Progenitor cell of endocrine pancreas (in vitro differentiated cells): ENCODE results near the gene MPP7. TPM values are rescaled to one million over a fixed set of nuclear protein-coding genes. Genes with fewer than 3 reads are reported as not detected.
A peak's percentile ranks its signal among the peaks of the same experiment; 100 is the strongest.

Experiments used
- DNase-seq: peaks from one replicate; pipeline ENCODE4 v3.0.0; 2021; ENCODE audit warnings: low spot score; ENCODE audit not compliant: unreplicated experiment
- H3K27ac Mint-ChIP-seq: 2 replicates; pipeline ENCODE4 v1.8.0; 2021; ENCODE audit warnings: mild to moderate bottlenecking, moderate library complexity, mixed read lengths
- H3K27me3 Mint-ChIP-seq: 2 replicates; pipeline ENCODE4 v1.8.0; 2021; ENCODE audit warnings: mixed read lengths
- H3K36me3 Mint-ChIP-seq: 2 replicates; pipeline ENCODE4 v1.8.0; 2022; ENCODE audit warnings: mixed read lengths; ENCODE audit not compliant: insufficient read depth
- H3K4me1 Mint-ChIP-seq: 2 replicates; pipeline ENCODE4 v1.8.0; 2021; ENCODE audit warnings: low read depth, mixed read lengths
- H3K4me3 Mint-ChIP-seq: 2 replicates; pipeline ENCODE4 v1.8.0; 2021; ENCODE audit warnings: low read depth, mild to moderate bottlenecking, moderate library complexity, mixed read lengths
- H3K9me3 Mint-ChIP-seq: 2 replicates; pipeline ENCODE4 v1.8.0; 2021; ENCODE audit warnings: low read depth, mixed read lengths
- CTCF ChIP-seq: fragments of 200-600 bp; sonication (generic); IDR thresholded peaks from one replicate; pipeline ENCODE4 v1.5.0; 2021; ENCODE audit warnings: antibody characterized with exemption, mild to moderate bottlenecking; ENCODE audit not compliant: unreplicated experiment
- total RNA-seq: library from RNA; stranded (reverse); gene quantifications from 2 replicates; pipeline ENCODE4 v1.2.1, GENCODE V29; 2021

The MPP7 gene
- total RNA-seq, 1 donor from 2014 or later, result 17.5 TPM

- no peak for DNase-seq
- H3K27me3 Mint-ChIP-seq, result peaks cover 2% of the 10 kb centered on the region
- no peaks in the 10 kb centered on the region for H3K9me3 Mint-ChIP-seq
- no peak overlapping the region for H3K4me3 Mint-ChIP-seq
- H3K4me1 Mint-ChIP-seq, result peaks cover 38% of the 10 kb centered on the region
- peaks cover 3% of the 10 kb centered on the region for H3K36me3 Mint-ChIP-seq
- no peak overlapping the region for H3K27ac Mint-ChIP-seq
- TF ChIP-seq CTCF, result no peak
Observed at GRCh38 chr10:28298951-28299350, 3.9 kb downstream of the MPP7 start.

- peaks cover 13% of the 10 kb centered on the region for H3K27me3 Mint-ChIP-seq
- DNase-seq, result no peak
- TF ChIP-seq CTCF, result no peak
- peaks cover 4% of the 10 kb centered on the region for H3K36me3 Mint-ChIP-seq
- peaks cover 26% of the 10 kb centered on the region for H3K4me1 Mint-ChIP-seq
- H3K9me3 Mint-ChIP-seq, result no peaks in the 10 kb centered on the region
- peak overlapping the region; percentile 11 for H3K27ac Mint-ChIP-seq
- H3K4me3 Mint-ChIP-seq, result peak overlapping the region; percentile 2
Observed at GRCh38 chr10:28296023-28296422, 6.8 kb downstream of the MPP7 start.

- Mint-ChIP-seq H3K36me3 (peaks cover 4% of the 10 kb centered on the region), H3K4me1 (peaks cover 24% of the 10 kb centered on the region), H3K4me3 (no peak overlapping the region), H3K27ac (no peak overlapping the region), H3K9me3 (no peaks in the 10 kb centered on the region), H3K27me3 (peaks cover 13% of the 10 kb centered on the region)
- TF ChIP-seq CTCF, result no peak
- no peak for DNase-seq
Observed at GRCh38 chr10:28295336-28295735, 7.5 kb downstream of the MPP7 start.

GRCh38 chr10:28294809-28295208 lies 8.1 kb downstream of the MPP7 start:
- no peak for DNase-seq
- peaks cover 24% of the 10 kb centered on the region for H3K4me1 Mint-ChIP-seq
- H3K9me3 Mint-ChIP-seq, result no peaks in the 10 kb centered on the region
- TF ChIP-seq CTCF, result no peak
- no peak overlapping the region for H3K27ac Mint-ChIP-seq
- peaks cover 13% of the 10 kb centered on the region for H3K27me3 Mint-ChIP-seq
- H3K4me3 Mint-ChIP-seq, result no peak overlapping the region
- H3K36me3 Mint-ChIP-seq, result peaks cover 4% of the 10 kb centered on the region

DNA sequence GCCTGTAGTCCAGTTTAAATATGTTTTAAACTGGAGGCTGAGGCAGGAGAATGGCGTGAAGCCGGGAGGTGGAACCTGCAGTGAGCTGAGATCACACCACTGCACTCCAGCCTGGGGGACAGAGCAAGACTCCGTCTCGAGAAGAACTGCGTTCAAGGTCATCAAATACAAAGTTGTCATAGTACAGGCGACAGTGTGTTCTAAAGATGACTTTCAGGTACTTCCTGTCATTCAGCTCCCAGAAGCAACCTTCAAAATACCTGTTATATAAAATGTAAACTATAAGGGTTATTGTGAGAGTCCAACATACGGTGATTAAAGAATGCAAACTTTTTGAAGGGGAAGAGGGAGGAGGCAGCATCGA lies 8.7 kb downstream of the MPP7 start:
- no peak for TF ChIP-seq CTCF
- peaks cover 24% of the 10 kb centered on the region for H3K4me1 Mint-ChIP-seq
- peaks cover 4% of the 10 kb centered on the region for H3K36me3 Mint-ChIP-seq
- no peak overlapping the region for H3K27ac Mint-ChIP-seq
- H3K4me3 Mint-ChIP-seq, result no peak overlapping the region
- no peak for DNase-seq
- H3K9me3 Mint-ChIP-seq, result no peaks in the 10 kb centered on the region
- H3K27me3 Mint-ChIP-seq, result peaks cover 13% of the 10 kb centered on the region
